Right hindlimb (tissue), 1 donor: Measurements from ENCODE around the gene TFE3.

Experiments used
- DNase-seq: peaks from one replicate; pipeline ENCODE4 v3.0.0-alpha.2; 2018

Gene TFE3

GRCh38 chrX:49059681-49060085, 16.5 kb upstream of the TFE3 start:
- no peak for DNase-seq

DNA sequence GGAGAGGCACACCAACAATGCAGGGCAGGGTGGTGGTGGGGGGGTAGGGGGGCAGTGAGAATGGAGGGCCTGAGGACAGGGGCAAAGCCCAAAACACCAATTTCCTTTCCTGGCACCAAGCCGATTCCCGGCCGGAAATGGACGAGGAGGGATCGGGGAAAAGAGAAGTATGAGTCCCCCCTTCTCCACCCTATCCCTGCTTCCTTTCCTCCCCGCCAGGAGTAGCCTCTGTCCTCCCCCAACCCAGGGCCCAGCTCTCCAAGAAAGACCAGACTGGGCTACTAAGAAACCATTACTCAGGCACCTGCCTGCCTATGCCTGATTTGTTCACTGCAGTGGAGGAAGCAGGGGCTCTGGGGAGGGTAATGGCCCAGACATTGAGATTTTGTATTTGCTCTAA, 16.0 kb upstream of the TFE3 start:
- no peak for DNase-seq

- no peak for DNase-seq
These were observed 15.6 kb upstream of the TFE3 start, which contains the start of gene CCDC120 for GRCh38 chrX:49058794-49059193. Gene CCDC120 (plus strand): TSS chrX:49058999. CDS start chrX:49062042, 3,043 bp downstream.

- DNase-seq: no peak
These were observed 11.1 kb upstream of the TFE3 start for GRCh38 chrX:49054073-49054762.

GRCh38 chrX:49053223-49054072, 10.3 kb upstream of the TFE3 start:
- peak; percentile 83 for DNase-seq

DNA sequence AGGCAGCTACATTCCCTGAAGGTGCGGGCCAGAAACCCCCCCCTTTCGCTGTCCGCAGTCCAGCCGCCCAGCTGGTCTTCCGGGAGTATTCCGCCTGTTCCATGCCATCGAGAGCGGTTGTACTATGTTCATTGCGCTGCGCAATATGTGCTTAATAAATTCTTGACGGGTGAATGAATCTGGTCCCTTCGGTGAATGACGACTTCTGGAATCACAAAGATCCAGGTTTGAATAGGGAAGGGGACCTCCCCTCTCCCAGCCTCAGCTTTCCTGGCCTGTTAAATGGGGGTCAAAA, 777 bp upstream of the TFE3 start:
- DNase-seq: no peak

GRCh38 chrX:49042581-49043219, 457 bp downstream of the TFE3 start:
- DNase-seq: no peak

DNA sequence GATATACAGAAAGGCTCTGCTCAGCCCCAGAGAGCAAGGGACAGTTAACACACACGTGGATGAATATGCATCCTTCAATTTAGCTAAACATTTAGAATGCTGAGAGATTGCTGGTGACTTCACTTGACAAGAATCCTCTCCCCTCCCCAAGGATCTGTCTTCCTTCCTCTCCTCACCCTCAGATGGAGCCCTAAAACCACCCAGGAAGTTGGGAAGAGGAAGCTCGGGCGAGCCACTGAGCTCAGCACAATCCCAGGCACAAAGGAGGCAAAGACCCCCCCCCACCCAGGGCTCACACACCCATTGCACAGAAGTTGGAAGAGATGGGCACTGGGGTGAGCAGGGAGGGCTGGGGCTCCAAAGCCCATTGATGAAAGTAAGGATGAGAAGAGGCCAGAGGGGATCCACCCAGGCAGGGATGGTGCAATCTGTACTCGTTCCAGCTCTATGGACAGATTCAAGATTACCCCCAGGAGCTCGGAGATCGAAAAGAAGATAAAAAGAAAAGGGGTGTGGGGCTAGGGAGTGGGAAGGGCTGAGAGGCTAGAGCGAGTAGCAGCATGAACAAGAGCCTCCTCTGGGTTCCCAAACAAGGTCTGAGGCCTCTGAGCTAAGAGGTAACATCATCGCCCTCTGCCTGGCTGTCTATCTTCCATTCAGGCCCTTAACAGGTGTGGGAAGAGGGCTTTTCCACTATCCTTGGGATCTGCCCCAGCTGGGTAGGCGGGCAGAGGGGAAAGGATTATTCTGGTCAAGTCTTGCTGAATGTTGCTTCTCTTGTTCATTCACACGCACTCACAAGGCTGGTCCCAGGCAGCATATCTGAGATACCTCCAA, 1.2 kb downstream of the TFE3 start:
- no peak for DNase-seq

DNA sequence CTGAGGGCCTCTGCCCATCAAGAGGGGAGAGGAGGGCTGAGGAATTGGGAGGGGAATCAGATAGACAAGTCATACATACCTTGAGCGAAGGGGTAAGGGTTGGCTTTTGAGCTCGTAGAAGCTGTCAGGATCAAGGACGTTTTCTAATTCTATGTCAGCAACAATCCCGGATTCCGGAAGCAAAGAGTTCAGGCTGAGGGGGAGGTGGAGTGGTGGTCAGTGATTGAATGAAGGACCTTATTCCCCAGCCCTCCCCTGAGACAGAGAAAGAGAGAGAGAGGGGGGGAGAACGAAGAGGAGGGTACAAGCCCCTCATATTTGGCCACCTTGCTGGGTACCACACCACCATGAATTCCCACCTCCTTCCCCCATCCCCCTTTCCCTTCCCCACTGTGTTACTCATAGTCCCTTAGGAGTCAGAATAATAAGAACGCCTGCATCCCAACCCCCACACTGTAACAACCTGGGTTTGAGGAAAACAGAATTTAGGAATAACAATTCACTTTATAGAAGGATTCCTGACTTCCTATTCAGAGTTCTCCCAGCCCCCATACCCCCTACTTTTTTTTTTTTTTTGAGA, 2.7 kb downstream of the TFE3 start:
- no peak for DNase-seq

DNA sequence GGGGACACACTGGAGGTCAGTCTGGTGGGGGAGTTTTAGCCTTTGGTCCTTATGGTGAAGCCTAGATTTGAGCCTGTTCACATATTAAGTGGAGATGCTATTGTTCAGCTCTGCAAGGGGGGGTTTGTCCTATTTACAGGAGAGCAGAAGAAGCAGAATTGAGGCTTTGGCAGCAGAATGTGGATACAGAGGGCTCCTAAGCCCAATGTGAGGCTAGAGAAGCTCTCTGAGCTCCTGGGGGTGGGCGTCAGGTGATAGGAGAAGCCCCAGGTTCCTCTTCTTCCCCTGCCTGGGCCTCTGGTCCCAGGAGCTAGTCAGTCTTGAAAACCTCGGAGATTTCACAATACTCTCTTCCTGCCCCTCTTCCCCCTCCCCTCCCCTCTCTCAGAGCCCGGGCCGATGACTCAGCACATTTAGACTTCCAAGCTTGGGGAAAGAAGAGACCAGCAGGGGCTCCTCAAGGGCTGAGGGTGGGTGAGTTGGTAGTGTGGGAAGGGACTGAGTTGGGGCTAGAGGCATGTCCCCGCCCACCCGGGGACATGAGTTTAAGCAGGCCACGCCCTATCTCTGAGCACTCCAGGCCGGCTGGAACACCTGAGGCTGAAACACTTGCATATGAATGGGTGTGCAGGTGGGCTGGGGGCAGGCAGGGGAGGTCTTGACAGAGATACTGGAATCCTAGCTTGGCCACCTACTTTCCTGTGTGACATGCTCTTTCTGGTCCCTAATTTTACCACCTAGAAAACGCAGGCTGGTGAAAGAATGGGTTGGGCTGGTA, 3.4 kb downstream of the TFE3 start:
- DNase-seq: peak; percentile 61

- DNase-seq: no peak
These were observed 5.2 kb downstream of the TFE3 start for GRCh38 chrX:49037883-49038475.

DNA sequence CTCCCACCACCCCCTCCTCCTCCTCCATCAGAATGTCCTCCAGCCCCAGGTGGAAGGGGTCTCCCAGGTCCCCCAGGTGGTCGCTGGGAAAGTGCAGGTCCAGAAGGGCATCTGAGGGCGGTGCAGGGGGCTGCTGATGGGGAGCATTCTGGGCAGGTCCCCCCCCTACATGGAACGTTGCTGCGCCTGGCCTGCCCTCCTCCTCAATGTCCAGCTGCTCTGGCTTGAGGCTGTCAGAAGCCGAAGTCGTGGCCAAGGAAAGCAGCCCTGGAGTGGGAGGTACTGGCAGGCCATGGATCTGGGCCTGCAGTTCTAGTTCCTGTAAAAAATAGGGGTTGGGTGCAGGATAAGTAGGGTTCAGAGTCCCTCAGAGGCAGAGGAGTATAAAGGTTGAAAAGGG, 12.9 kb downstream of the TFE3 start:
- DNase-seq: no peak

- no peak for DNase-seq
These were observed 13.3 kb downstream of the TFE3 start for GRCh38 chrX:49029876-49030275.

DNA sequence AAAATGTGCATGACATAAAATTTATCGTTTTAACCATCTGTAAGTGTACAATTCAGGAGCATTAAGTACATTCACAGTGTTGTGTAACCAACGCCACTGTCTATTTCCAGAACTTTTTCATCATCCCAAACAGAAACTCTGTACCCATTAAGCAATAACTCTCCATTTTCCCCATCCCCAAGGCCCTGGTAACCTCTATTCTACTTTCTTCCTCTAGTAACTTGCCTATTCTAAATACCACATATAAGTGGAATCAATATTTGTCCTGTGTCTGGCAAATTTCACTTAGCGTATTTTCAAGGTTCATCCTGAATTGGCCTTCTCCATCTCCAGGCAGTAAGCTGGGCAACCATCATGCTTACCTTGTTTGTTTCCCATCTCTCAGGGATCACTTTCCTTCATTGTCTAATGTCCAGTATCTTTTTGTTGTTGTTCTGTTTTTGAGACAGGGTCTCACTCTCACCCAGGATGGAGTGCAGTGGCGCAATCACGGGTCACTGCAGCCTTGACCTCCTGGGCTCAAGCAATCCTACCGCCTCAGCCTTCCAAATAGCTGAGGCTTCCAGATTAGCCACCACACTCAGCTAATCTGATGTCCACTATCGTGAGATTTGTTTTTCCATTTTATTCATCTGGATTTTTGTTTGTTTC, 23.4 kb downstream of the TFE3 start:
- no peak for DNase-seq

GRCh38 chrX:49019050-49019449, 24.1 kb downstream of the TFE3 start:
- no peak for DNase-seq

- DNase-seq: no peak
These were observed 39.5 kb downstream of the TFE3 start for GRCh38 chrX:49003696-49004095.

DNA sequence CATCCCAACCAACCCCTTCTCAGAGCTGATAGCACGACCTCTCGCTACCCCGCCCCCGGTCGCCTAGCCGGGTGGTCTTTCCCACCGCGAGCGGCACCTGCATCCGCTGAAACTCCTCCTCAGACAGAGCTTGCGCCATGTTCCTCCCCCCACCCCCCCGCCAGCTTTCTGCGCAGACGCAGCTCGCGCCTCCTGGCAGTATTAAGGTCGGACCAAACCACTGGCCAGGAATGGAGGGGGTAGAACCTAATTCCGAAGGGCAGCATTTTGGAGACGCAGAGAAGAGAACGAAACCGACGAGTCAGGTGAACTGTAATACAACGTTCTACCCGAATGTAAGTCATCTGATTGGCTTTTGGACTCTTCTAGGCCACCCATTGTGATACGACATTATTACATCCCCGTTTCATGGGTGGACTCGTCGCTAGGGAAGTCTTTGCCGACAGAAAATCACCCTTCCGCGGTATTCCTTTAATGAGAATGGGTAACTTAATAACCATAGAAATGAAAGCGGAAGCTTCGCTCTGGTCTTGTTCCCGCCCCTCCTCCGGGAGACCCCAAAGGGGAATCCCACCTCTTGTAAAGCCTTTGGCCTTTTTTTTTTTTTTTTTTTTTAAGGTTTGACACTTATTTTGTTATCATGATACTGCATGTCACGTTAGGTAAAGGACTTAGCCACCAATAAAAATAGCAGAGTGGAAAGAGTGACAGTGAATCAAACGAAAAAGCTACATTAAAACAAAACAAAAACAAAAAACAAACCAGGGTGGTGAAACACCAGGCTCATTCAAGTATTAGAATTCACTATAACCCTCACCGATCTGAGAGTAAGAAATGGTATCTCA, 40.8 kb downstream of the TFE3 start, which contains the start of gene GRIPAP1:
Gene GRIPAP1, minus strand, starts transcription at position 174 of the 845 bp plus-strand sequence. Its CDS starts 35 bp downstream, at position 139.
- peak; percentile 85 for DNase-seq

DNA sequence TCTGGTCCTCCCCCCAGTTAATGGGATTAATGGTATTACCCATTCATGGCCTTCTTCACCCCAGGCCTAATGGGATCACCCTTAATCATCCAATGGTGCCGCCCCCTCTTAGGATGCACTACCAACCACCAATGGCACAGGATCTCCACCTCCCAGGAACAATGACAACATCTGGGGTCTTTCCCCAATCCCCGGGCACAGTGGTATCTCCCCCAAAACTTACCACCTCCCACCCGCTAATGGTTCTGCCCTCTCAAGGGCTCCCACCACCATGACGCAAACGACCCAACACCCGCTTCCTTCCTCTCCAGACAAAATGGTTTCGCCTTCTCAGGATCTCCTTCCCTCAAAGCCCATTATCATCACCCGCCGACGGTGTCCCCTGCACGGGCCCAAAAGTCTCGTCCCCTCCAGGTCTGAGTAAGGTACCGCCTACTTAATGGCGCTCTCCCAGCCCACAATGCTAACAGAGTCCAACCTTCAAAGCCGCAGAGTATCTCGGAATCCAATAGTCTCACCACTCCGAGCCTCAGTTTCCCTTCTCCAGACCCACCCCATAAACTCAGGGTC, 41.6 kb downstream of the TFE3 start:
- no peak for DNase-seq

GRCh38 chrX:49000636-49001035, 42.5 kb downstream of the TFE3 start:
- DNase-seq: no peak
